ENCODE measurements around the gene PAXX.

The PAXX gene

DNA sequence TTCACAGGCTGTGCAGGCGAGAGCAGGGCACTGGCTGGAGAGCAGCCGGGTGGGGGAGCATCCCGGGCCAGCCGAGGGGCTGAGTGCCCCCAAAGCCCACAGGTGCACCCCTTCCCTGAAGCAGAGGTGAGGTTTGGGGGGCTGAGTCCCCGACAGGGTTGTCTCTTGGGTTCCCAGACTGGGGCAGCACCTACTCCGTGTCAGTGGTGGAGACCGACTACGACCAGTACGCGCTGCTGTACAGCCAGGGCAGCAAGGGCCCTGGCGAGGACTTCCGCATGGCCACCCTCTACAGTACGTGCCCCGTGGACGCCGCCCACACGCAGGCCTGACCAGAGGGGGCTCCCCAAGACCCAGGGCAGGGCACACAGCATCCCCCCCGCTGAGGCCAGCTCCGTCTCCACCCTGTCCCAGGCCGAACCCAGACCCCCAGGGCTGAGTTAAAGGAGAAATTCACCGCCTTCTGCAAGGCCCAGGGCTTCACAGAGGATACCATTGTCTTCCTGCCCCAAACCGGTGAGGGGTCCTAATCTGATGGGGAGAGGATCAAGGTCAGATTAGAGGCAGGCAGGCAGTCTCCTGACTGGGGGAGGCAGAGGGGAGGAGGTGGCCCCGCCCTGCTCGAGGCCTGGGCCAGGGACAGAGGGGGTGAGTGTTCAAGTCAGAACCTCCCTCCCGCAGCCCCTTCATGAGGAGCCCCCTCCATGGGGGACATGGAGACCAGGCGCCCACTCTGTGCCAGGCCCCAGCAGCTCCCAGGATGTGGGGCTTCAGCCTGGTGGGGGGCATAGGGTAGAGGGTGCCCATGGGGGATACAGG, 12.2 kb upstream of the PAXX start:
- no peaks in the 10 kb centered on the region for H3K9me3 ChIP-seq (ENCODE audit: control insufficient read depth, insufficient read depth, low read depth, low read length)
- no peaks in the 10 kb centered on the region for H3K36me3 ChIP-seq (ENCODE audit: control insufficient read depth, insufficient read depth, low read length)
- H3K9ac ChIP-seq (ENCODE audit: low read length): no peak overlapping the region
- H3K4me3 ChIP-seq (ENCODE audit: low read depth, low read length): no peak overlapping the region
- H3K27ac ChIP-seq (ENCODE audit: low read depth, low read length): no peak overlapping the region
- peaks cover 22% of the 10 kb centered on the region for H3K27me3 ChIP-seq (ENCODE audit: control insufficient read depth, insufficient read depth, low read length)
- peaks cover 7% of the 10 kb centered on the region for H3K4me1 ChIP-seq (ENCODE audit: control insufficient read depth, insufficient read depth, low read length)

- H3K9ac ChIP-seq (ENCODE audit: low read length): no peak overlapping the region
- H3K4me1 ChIP-seq (ENCODE audit: control insufficient read depth, insufficient read depth, low read length): peaks cover 10% of the 10 kb centered on the region
Observed at GRCh38 chr9:136980669-136981478, 11.3 kb upstream of the PAXX start.

DNA sequence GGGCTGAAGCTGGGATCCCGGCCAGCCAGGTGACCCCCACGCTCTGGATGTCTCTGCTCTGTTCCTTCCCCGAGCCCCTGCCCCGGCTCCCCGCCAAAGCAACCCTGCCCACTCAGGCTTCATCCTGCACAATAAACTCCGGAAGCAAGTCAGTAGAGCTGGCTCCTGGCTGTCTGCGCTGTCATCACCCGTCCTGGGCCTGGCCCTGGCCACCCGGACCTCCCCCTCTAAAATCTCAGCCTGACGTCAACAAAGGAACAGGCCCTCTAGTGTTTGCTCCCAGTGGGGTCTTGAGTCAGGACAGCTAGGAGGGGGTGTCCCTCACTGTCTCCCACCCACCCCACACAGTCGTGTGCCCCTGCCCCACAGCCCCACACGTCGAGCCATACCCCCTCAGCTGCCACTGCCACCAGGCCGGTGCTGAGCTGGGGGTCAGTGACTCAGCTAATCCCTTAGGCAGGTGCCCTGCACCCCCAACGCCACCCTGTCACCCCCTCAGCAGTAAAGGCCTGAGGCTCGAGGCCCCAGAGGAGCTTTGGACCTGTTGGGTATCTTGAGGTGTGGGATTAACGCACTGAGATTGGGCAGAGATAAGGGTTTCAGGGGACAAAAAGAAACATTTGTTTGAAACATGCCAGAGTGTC, 10.5 kb upstream of the PAXX start:
- H3K36me3 ChIP-seq (ENCODE audit: control insufficient read depth, insufficient read depth, low read length): no peaks in the 10 kb centered on the region
- H3K4me1 ChIP-seq (ENCODE audit: control insufficient read depth, insufficient read depth, low read length): peaks cover 10% of the 10 kb centered on the region
- H3K27me3 ChIP-seq (ENCODE audit: control insufficient read depth, insufficient read depth, low read length): peaks cover 31% of the 10 kb centered on the region
- no peak overlapping the region for H3K27ac ChIP-seq (ENCODE audit: low read depth, low read length)
- no peak overlapping the region for H3K4me3 ChIP-seq (ENCODE audit: low read depth, low read length)
- no peak overlapping the region for H3K9ac ChIP-seq (ENCODE audit: low read length)
- no peaks in the 10 kb centered on the region for H3K9me3 ChIP-seq (ENCODE audit: control insufficient read depth, insufficient read depth, low read depth, low read length)

More at GRCh38 chr9:136980669-136981478, 11.3 kb upstream of the PAXX start:
- peaks cover 27% of the 10 kb centered on the region for H3K27me3 ChIP-seq (ENCODE audit: control insufficient read depth, insufficient read depth, low read length)
- H3K9me3 ChIP-seq (ENCODE audit: control insufficient read depth, insufficient read depth, low read depth, low read length): no peaks in the 10 kb centered on the region
- no peak overlapping the region for H3K27ac ChIP-seq (ENCODE audit: low read depth, low read length)
- H3K36me3 ChIP-seq (ENCODE audit: control insufficient read depth, insufficient read depth, low read length): no peaks in the 10 kb centered on the region
- no peak overlapping the region for H3K4me3 ChIP-seq (ENCODE audit: low read depth, low read length)

DNA sequence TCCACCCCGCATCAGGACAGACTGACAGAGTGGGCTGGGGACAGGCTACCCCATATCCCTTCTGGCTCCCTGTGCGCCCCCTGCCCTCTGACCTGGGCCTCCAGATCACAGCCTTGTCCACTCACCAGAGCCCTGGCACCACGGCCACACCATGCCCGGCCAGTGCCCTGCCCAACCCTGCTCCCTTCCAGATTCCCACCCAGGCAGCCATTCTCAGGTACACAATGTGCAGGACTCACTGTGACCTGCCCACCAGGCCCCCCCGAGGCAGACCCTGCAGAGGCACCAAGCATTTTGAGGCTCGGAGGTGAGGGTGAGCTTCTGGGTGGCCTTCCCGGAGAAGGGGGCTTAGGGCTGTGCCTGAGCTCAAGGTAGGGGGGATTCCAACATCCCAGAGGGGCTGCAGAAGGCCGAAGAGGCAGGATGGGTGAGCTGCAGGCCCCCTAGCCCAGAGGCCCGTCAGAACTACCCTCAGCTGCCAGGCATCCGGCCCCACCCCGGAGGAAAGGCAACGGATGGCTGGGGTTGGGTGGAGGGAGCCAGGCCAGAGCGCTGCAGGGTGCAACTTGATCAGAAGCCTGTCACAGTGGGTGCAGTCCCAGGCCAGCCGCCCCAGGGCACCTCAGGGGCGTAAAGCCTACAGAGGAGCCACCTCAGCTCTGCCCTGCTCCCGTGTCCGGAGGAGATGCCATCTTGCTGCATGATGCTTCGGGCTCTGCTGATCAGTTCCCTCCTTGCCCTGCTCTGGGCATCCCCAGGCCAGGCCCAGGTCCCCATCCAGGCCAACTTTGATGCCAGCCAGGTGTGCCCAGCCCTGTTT, 9.8 kb upstream of the PAXX start, which contains the start of gene LCNL1:
TSS of gene LCNL1 (plus strand) at position 762 of the 820 bp plus-strand sequence. CDS start 594 bp downstream, outside the sequence.
- H3K36me3 ChIP-seq (ENCODE audit: control insufficient read depth, insufficient read depth, low read length): no peaks in the 10 kb centered on the region
- H3K4me3 ChIP-seq (ENCODE audit: low read depth, low read length): no peak within 1 kb of the TSS
- peaks cover 5% of the 10 kb centered on the region for H3K4me1 ChIP-seq (ENCODE audit: control insufficient read depth, insufficient read depth, low read length)
- no peak within 1 kb of the TSS for H3K27ac ChIP-seq (ENCODE audit: low read depth, low read length)
- no peaks in the 10 kb centered on the region for H3K9me3 ChIP-seq (ENCODE audit: control insufficient read depth, insufficient read depth, low read depth, low read length)
- peaks cover 24% of the 10 kb centered on the region for H3K27me3 ChIP-seq (ENCODE audit: control insufficient read depth, insufficient read depth, low read length)
- no peak within 1 kb of the TSS for H3K9ac ChIP-seq (ENCODE audit: low read length)

GRCh38 chr9:136983167-136983566, 9.1 kb upstream of the PAXX start:
- Histone ChIP-seq H3K27ac (ENCODE audit: low read depth, low read length) (no peak overlapping the region), H3K4me1 (ENCODE audit: control insufficient read depth, insufficient read depth, low read length) (peaks cover 4% of the 10 kb centered on the region), H3K9ac (ENCODE audit: low read length) (no peak overlapping the region), H3K36me3 (ENCODE audit: control insufficient read depth, insufficient read depth, low read length) (no peaks in the 10 kb centered on the region), H3K9me3 (ENCODE audit: control insufficient read depth, insufficient read depth, low read depth, low read length) (no peaks in the 10 kb centered on the region), H3K4me3 (ENCODE audit: low read depth, low read length) (no peak overlapping the region), H3K27me3 (ENCODE audit: control insufficient read depth, insufficient read depth, low read length) (peaks cover 22% of the 10 kb centered on the region; the same call in 1 of the 2 replicates)

- Histone ChIP-seq H3K4me3 (ENCODE audit: low read depth, low read length) (no peak overlapping the region), H3K4me1 (ENCODE audit: control insufficient read depth, insufficient read depth, low read length) (peaks cover 4% of the 10 kb centered on the region), H3K9ac (ENCODE audit: low read length) (no peak overlapping the region), H3K27me3 (ENCODE audit: control insufficient read depth, insufficient read depth, low read length) (peaks cover 22% of the 10 kb centered on the region; the same call in 1 of the 2 replicates), H3K36me3 (ENCODE audit: control insufficient read depth, insufficient read depth, low read length) (no peaks in the 10 kb centered on the region), H3K9me3 (ENCODE audit: control insufficient read depth, insufficient read depth, low read depth, low read length) (no peaks in the 10 kb centered on the region), H3K27ac (ENCODE audit: low read depth, low read length) (no peak overlapping the region)
Observed at GRCh38 chr9:136983656-136984314, 8.4 kb upstream of the PAXX start.

- Histone ChIP-seq H3K4me1 (ENCODE audit: control insufficient read depth, insufficient read depth, low read length) (peaks cover 4% of the 10 kb centered on the region), H3K27ac (ENCODE audit: low read depth, low read length) (no peak overlapping the region), H3K27me3 (ENCODE audit: control insufficient read depth, insufficient read depth, low read length) (peaks cover 22% of the 10 kb centered on the region; the same call in 1 of the 2 replicates), H3K9me3 (ENCODE audit: control insufficient read depth, insufficient read depth, low read depth, low read length) (no peaks in the 10 kb centered on the region), H3K9ac (ENCODE audit: low read length) (no peak overlapping the region), H3K4me3 (ENCODE audit: low read depth, low read length) (peak overlapping the region; percentile 46; the same call in 1 of the 2 replicates), H3K36me3 (ENCODE audit: control insufficient read depth, insufficient read depth, low read length) (no peaks in the 10 kb centered on the region)
Observed at GRCh38 chr9:136984464-136985026, 7.7 kb upstream of the PAXX start.

DNA sequence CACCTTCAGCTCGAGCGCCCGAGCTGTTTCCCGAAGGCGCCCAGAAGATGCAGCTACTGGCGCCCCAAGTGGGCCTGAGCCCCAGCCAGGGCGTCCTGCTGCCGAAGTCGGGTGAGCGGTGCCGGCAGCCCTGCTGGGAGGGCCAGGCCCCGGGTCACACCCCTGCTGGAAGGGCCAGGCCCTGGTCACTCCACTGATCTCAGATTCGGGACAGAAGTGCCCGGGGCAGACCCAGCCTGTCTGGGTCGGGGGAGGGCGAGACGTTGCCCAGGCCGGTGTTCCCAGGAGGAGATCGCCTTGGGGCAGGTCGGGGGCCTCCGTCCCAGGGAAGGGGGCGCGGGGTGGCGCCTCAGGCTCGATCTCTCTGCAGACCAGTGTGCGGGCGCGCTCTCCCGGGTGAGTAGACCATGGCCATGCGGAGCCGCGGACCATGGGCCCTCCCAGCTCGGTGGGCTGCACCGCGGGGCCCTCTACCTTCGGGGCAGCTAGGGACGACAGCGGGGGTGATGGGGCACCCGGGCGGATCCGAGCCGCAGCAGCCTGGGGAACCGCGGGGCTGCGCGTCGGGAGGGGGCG, 7.1 kb upstream of the PAXX start:
- no peaks in the 10 kb centered on the region for H3K36me3 ChIP-seq (ENCODE audit: control insufficient read depth, insufficient read depth, low read length)
- H3K27me3 ChIP-seq (ENCODE audit: control insufficient read depth, insufficient read depth, low read length): peaks cover 22% of the 10 kb centered on the region; the same call in 1 of the 2 replicates
- no peak overlapping the region for H3K9ac ChIP-seq (ENCODE audit: low read length)
- H3K27ac ChIP-seq (ENCODE audit: low read depth, low read length): no peak overlapping the region
- H3K4me1 ChIP-seq (ENCODE audit: control insufficient read depth, insufficient read depth, low read length): peaks cover 4% of the 10 kb centered on the region
- peak overlapping the region; percentile 46 for H3K4me3 ChIP-seq (ENCODE audit: low read depth, low read length)
- peaks cover under 1% of the 10 kb centered on the region; the same call in 1 of the 2 replicates for H3K9me3 ChIP-seq (ENCODE audit: control insufficient read depth, insufficient read depth, low read depth, low read length)

- H3K9ac ChIP-seq (ENCODE audit: low read length): no peak overlapping the region
- H3K27me3 ChIP-seq (ENCODE audit: control insufficient read depth, insufficient read depth, low read length): peaks cover 22% of the 10 kb centered on the region; the same call in 1 of the 2 replicates
Observed at GRCh38 chr9:136985853-136986252, 6.4 kb upstream of the PAXX start.

More at GRCh38 chr9:136985853-136986252, 6.4 kb upstream of the PAXX start:
- Histone ChIP-seq H3K4me3 (ENCODE audit: low read depth, low read length) (no peak overlapping the region), H3K27ac (ENCODE audit: low read depth, low read length) (no peak overlapping the region), H3K36me3 (ENCODE audit: control insufficient read depth, insufficient read depth, low read length) (no peaks in the 10 kb centered on the region), H3K4me1 (ENCODE audit: control insufficient read depth, insufficient read depth, low read length) (peaks cover 4% of the 10 kb centered on the region), H3K9me3 (ENCODE audit: control insufficient read depth, insufficient read depth, low read depth, low read length) (peaks cover 8% of the 10 kb centered on the region)

Data from HUES6 (cell line).